Inflammatory macrophage treated with lipopolysaccharide for 4 hours (primary cell): Measurements from ENCODE around the gene LRRN2.
"Not testable (repeated sequence)": the region's sequence is repeated elsewhere in the genome, so short reads cannot be mapped to it uniquely, and the experiment has no call there.

ENCODE experiments used
- DNase-seq: peaks from one replicate; pipeline ENCODE4 v3.0.0-alpha.2; 2020

The LRRN2 gene

GRCh38 chr1:204658295-204658694 lies 27.2 kb downstream of the LRRN2 start:
- no peak for DNase-seq

GRCh38 chr1:204653590-204654340 lies 31.8 kb downstream of the LRRN2 start:
- no peak for DNase-seq

- DNase-seq: no peak
Measured at GRCh38 chr1:204652497-204652896, 33.0 kb downstream of the LRRN2 start.

GRCh38 chr1:204651843-204652421 lies 33.6 kb downstream of the LRRN2 start:
- DNase-seq: no peak

GRCh38 chr1:204650911-204651570 lies 34.5 kb downstream of the LRRN2 start:
- no peak for DNase-seq

GRCh38 chr1:204649721-204650521 lies 35.6 kb downstream of the LRRN2 start:
- DNase-seq: no peak

GRCh38 chr1:204648576-204648975 lies 37.0 kb downstream of the LRRN2 start:
- DNase-seq: no peak

GRCh38 chr1:204647805-204648153 lies 37.8 kb downstream of the LRRN2 start:
- no peak for DNase-seq

- DNase-seq: peak; percentile 64
Measured at GRCh38 chr1:204647114-204647804, 38.3 kb downstream of the LRRN2 start.

- no peak for DNase-seq
Measured at GRCh38 chr1:204645666-204646065, 39.9 kb downstream of the LRRN2 start.

GRCh38 chr1:204645251-204645650 lies 40.3 kb downstream of the LRRN2 start:
- no peak for DNase-seq

GRCh38 chr1:204643503-204643902 lies 42.0 kb downstream of the LRRN2 start:
- no peak for DNase-seq

- DNase-seq: no peak
Measured at GRCh38 chr1:204641936-204642335, 43.6 kb downstream of the LRRN2 start.

GRCh38 chr1:204641455-204641854 lies 44.1 kb downstream of the LRRN2 start:
- DNase-seq: no peak

GRCh38 chr1:204640578-204640977 lies 45.0 kb downstream of the LRRN2 start:
- DNase-seq: no peak

- no peak for DNase-seq
Measured at GRCh38 chr1:204634260-204634910, 51.2 kb downstream of the LRRN2 start.

GRCh38 chr1:204633665-204634064 lies 51.9 kb downstream of the LRRN2 start:
- no peak for DNase-seq

GRCh38 chr1:204630132-204630905 lies 55.2 kb downstream of the LRRN2 start:
- DNase-seq: no peak

GRCh38 chr1:204629459-204629858 lies 56.1 kb downstream of the LRRN2 start:
- DNase-seq: not testable (repeated sequence)

GRCh38 chr1:204628868-204629267 lies 56.7 kb downstream of the LRRN2 start:
- no peak for DNase-seq

GRCh38 chr1:204627436-204627835 lies 58.1 kb downstream of the LRRN2 start:
- DNase-seq: no peak
